PC-9 (cell line): ENCODE data around the gene BACH2. TPM values are rescaled to one million over a fixed set of nuclear protein-coding genes. Genes with fewer than 3 reads are reported as not detected.

Experiments used
- BruUV-seq: library from RNA; stranded (reverse); fragments of 400-500 nt; replicated peaks from 2 replicates; lab custom pipeline; 2021; lab: Mats Ljungman, UMichigan
- CTCF ChIA-PET: fragments of 300-600 bp; sonication (Branson Sonifier 250); formaldehyde crosslinking; loops from one replicate; lab custom pipeline; 2022; ENCODE audit warnings: antibody characterized with exemption; lab: Charles Lee
- POLR2A ChIA-PET: fragments of 300-600 bp; sonication (Branson Sonifier 250); formaldehyde crosslinking; loops from one replicate; lab custom pipeline; 2022; ENCODE audit warnings: antibody characterized with exemption; ENCODE audit not compliant: unreplicated experiment; lab: Charles Lee
- DNase-seq, 2 experiments: peaks; one replicate each; pipeline versions ENCODE4 v3.0.0 to v3.0.0-alpha.2; 2015 to 2022; ENCODE audit warnings: mixed read lengths in 1 of 2
- H2AFZ ChIP-seq: fragments of 200-600 bp; sonication (generic); 2 replicates; pipeline ENCODE4 v1.8.1; 2017; ENCODE audit warnings: antibody characterized with exemption
- H3F3A ChIP-seq: fragments of 200-600 bp; sonication (generic); 2 replicates; pipeline ENCODE4 v1.8.1; 2017; ENCODE audit warnings: antibody characterized with exemption, mild to moderate bottlenecking, low read depth; ENCODE audit not compliant: insufficient read depth
- H3K27ac ChIP-seq: fragments of 200-600 bp; sonication (generic); 2 replicates; pipeline ENCODE4 v1.6.1; 2016; ENCODE audit warnings: mixed run types
- H3K27me3 ChIP-seq: fragments of 200-600 bp; sonication (generic); 2 replicates; pipeline ENCODE4 v1.6.1; 2016; ENCODE audit warnings: low read depth, mixed run types; ENCODE audit not compliant: insufficient read depth
- H3K36me3 ChIP-seq: fragments of 200-600 bp; sonication (generic); 2 replicates; pipeline ENCODE4 v1.6.1; 2016; ENCODE audit warnings: low read depth, mixed run types
- H3K4me1 ChIP-seq: fragments of 200-600 bp; sonication (generic); replicated peaks from 2 replicates; pipeline ENCODE4 v1.6.1; 2016; ENCODE audit warnings: mixed run types; ENCODE audit not compliant: insufficient read depth
- H3K4me2 ChIP-seq: fragments of 200-600 bp; sonication (generic); 2 replicates; pipeline ENCODE4 v1.6.1; 2017; ENCODE audit warnings: mixed run types
- H3K4me3 ChIP-seq: fragments of 200-600 bp; sonication (generic); 2 replicates; pipeline ENCODE4 v1.6.1; 2016; ENCODE audit warnings: mixed run types
- H3K79me2 ChIP-seq: fragments of 200-600 bp; sonication (generic); 2 replicates; pipeline ENCODE4 v1.6.1; 2017; ENCODE audit warnings: low read depth, mixed run types
- H3K9me2 ChIP-seq: fragments of 200-600 bp; sonication (generic); 2 replicates; pipeline ENCODE4 v1.8.1; 2017; ENCODE audit warnings: mild to moderate bottlenecking; ENCODE audit not compliant: insufficient read depth
- H3K9me3 ChIP-seq: fragments of 200-600 bp; sonication (generic); 2 replicates; pipeline ENCODE4 v1.8.1; 2016; ENCODE audit warnings: low read depth; ENCODE audit not compliant: insufficient read depth
- H4K20me1 ChIP-seq: fragments of 200-600 bp; sonication (generic); 2 replicates; pipeline ENCODE4 v1.8.1; 2017; ENCODE audit not compliant: insufficient read depth
- EZH2 ChIP-seq: fragments of 200-600 bp; sonication (generic); IDR thresholded peaks from 2 replicates; pipeline ENCODE4 v1.8.0; 2017; ENCODE audit warnings: antibody characterized with exemption, low read depth
- intact Hi-C: fragments of 100-400 bp; cut with micrococcal nuclease; formaldehyde crosslinking; loops from one replicate; pipeline ENCODE4 v1.10.0; 2022; ENCODE audit not compliant: unreplicated experiment
- total RNA-seq: library from RNA; stranded (reverse); gene quantifications from 2 replicates; pipeline ENCODE4 v1.2.3, GENCODE V29; 2021
- TF ChIP-seq, protein P1 (sequence below): fragments of 200-600 bp; sonication (generic); conservative IDR thresholded peaks from 2 replicates; pipeline ENCODE4 v1.6.1; 2017; ENCODE audit warnings: mixed run types, antibody characterized with exemption, mild to moderate bottlenecking, moderate library complexity

Gene BACH2
- total RNA-seq, 1 experiment from 2014 or later, result 2.3 TPM

DNA sequence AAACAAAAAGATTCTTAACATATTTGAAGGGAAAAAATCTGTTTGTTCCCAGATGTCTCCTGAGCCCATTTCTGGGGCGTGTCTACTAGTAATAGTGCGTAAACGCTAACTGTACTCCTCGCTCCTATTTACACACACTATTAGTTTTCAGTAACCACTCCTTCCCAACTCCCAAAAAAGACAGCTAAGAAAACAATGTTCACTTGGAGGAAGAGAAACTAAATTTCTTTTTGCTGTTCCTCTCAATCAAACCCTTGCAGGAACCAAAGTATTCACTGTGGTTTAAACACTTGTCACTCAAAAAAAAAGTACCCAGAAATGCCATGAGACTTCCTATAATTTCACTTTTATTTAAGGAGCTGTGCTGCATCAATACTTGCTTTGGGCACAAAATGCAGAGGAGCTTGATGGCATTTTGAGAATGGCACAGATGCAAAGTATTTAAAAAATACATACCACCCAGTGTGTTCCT, 118.2 kb downstream of the BACH2 start:
- no peaks in the 10 kb centered on the region for H3K9me2 ChIP-seq
- POLR2A ChIA-PET, result no interaction called here
- H2AFZ ChIP-seq, result no peak overlapping the region
- H3K27me3 ChIP-seq, result no peaks in the 10 kb centered on the region
- H4K20me1 ChIP-seq, result no peaks in the 10 kb centered on the region
- H3K79me2 ChIP-seq, result no peaks in the 10 kb centered on the region
- no peak overlapping the region for H3K27ac ChIP-seq
- H3K36me3 ChIP-seq, result no peaks in the 10 kb centered on the region
- DNase-seq, result no peak
- H3K4me2 ChIP-seq, result no peak overlapping the region
- CTCF ChIA-PET, result interaction anchor here (0.6 kb wide), 1 partner anchor 62 kb away, joined by 3 read pairs; no protein-coding TSS in a partner anchor
- H3K4me3 ChIP-seq, result no peak overlapping the region
- no TSS peak for BruUV-seq
- no peaks in the 10 kb centered on the region for H3K4me1 ChIP-seq
- intact Hi-C loops, result no loop called here
- no peak for TF ChIP-seq EZH2
- TF ChIP-seq, protein P1, sequence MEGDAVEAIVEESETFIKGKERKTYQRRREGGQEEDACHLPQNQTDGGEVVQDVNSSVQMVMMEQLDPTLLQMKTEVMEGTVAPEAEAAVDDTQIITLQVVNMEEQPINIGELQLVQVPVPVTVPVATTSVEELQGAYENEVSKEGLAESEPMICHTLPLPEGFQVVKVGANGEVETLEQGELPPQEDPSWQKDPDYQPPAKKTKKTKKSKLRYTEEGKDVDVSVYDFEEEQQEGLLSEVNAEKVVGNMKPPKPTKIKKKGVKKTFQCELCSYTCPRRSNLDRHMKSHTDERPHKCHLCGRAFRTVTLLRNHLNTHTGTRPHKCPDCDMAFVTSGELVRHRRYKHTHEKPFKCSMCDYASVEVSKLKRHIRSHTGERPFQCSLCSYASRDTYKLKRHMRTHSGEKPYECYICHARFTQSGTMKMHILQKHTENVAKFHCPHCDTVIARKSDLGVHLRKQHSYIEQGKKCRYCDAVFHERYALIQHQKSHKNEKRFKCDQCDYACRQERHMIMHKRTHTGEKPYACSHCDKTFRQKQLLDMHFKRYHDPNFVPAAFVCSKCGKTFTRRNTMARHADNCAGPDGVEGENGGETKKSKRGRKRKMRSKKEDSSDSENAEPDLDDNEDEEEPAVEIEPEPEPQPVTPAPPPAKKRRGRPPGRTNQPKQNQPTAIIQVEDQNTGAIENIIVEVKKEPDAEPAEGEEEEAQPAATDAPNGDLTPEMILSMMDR, result no peak
- H3K9me3 ChIP-seq, result no peaks in the 10 kb centered on the region
- no peaks in the 10 kb centered on the region for H3F3A ChIP-seq

DNA sequence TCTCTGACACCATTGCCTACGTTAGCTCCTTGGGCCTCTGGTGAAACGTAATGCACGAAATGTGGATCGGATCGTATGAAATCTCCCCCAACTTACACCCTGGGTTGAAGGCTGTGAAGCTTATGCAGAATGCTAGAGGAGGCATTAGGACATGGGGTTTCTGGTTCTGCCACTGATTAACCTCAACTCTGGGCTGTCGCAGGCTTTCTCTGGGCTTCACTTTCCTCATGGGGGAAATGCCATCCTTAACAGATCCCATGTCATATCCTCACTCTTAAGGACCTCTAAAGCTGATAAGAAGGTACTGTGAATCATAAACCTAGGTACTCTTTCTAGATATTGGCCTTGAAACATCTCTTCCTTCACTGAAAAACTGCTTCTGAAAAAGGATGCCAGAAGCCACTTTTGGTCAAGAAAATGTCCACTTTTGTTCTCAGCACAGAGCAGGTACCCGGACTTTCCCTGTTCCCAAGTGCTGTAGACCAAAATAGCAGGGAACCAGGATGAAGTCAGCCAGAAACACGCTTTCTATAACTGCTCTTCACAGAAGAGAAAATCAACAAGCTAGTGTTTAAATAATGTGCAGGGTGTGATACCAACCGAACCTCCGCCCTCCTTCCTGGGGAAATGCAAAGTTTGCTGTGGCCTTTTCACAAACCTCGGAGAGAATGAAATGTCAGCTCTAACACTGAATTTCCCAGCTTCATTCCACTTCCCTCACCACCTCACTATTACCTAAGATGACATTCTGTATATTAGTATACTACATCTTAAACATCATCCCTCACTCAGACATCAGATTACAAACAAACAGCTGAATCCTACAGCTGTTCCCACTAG, 118.9 kb downstream of the BACH2 start:
- BruUV-seq, result no TSS peak
- ChIA-PET POLR2A (no interaction called here), CTCF (interaction anchor here (0.6 kb wide), 1 partner anchor 63 kb away, joined by 3 read pairs; no protein-coding TSS in a partner anchor)
- H3K79me2 ChIP-seq, result no peaks in the 10 kb centered on the region
- no peaks in the 10 kb centered on the region for H3K9me3 ChIP-seq
- no peak overlapping the region for H3K4me3 ChIP-seq
- no peaks in the 10 kb centered on the region for H3K9me2 ChIP-seq
- H3K36me3 ChIP-seq, result no peaks in the 10 kb centered on the region
- no peak for TF ChIP-seq EZH2
- TF ChIP-seq, protein P1, result no peak
- H3F3A ChIP-seq, result no peaks in the 10 kb centered on the region
- no peak overlapping the region for H2AFZ ChIP-seq
- DNase-seq, result no peak
- H3K27ac ChIP-seq, result no peak overlapping the region
- H3K4me1 ChIP-seq, result no peaks in the 10 kb centered on the region
- no peak overlapping the region for H3K4me2 ChIP-seq
- H4K20me1 ChIP-seq, result no peaks in the 10 kb centered on the region
- no peaks in the 10 kb centered on the region for H3K27me3 ChIP-seq
- intact Hi-C loops, result no loop called here

DNA sequence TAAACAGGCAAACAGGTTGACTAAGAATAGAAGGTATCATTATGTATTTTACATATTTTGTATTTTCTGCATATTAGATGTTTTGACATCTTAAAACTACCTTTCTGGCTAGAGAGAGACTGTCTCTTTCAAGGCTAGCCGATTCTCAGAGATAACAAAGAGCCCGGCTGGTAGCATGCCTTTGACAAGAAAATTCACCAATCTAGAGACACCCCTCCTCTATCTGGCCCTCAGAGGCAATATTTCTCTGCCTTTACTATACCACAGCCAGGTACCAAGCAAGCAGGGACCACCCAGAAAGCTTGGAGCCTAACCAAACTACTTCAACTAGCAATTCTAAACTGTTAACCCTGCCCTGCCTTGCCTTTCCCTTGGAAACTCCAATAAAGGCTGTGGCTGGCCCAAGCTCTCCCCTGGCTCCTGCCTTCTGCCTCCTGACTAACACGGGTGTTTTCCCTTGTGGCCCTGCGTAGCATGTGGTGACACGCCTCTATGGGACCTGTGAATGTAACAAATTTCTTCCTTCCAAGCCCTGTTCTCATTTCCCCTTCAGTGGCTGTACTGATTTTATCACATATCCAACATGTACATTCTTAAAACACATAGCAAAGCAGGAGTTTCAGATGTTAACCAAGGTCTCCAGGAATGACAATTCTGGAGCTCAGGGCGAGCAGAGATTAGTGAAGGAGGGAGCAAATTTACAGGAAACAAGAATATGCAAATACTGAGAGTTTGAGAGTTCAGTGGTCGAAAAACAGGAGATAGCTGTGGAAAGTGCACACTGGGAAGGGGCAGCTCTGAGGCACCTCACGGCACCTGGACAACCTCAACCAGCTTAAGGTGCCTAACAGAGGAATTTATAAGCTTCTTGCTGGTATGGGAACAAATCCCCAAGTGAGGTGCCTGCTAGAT, 120.8 kb downstream of the BACH2 start:
- no peaks in the 10 kb centered on the region for H3K9me3 ChIP-seq
- no peak for DNase-seq
- no peaks in the 10 kb centered on the region for H4K20me1 ChIP-seq
- no peaks in the 10 kb centered on the region for H3K79me2 ChIP-seq
- no peaks in the 10 kb centered on the region for H3K27me3 ChIP-seq
- intact Hi-C loops, result no loop called here
- POLR2A ChIA-PET, result no interaction called here
- no peak overlapping the region for H3K27ac ChIP-seq
- CTCF ChIA-PET, result no interaction called here
- no peaks in the 10 kb centered on the region for H3F3A ChIP-seq
- H3K4me1 ChIP-seq, result no peaks in the 10 kb centered on the region
- TF ChIP-seq, protein P1, result no peak
- TF ChIP-seq EZH2, result no peak
- H3K36me3 ChIP-seq, result no peaks in the 10 kb centered on the region
- no peaks in the 10 kb centered on the region for H3K9me2 ChIP-seq
- H3K4me2 ChIP-seq, result no peak overlapping the region
- no TSS peak for BruUV-seq
- no peak overlapping the region for H2AFZ ChIP-seq
- no peak overlapping the region for H3K4me3 ChIP-seq
